Daoy (cell line): ENCODE results near the gene CTSV. TPM values are rescaled to one million over a fixed set of nuclear protein-coding genes. Genes with fewer than 3 reads are reported as not detected.
"Not testable (repeated sequence)": the region's sequence is repeated elsewhere in the genome, so short reads cannot be mapped to it uniquely, and the experiment has no call there.

Experiments used
- DNase-seq: peaks from one replicate; pipeline ENCODE4 v3.0.0-alpha.2; 2015; ENCODE audit warnings: low read depth
- total RNA-seq: library from RNA; depleted of rRNA; stranded (reverse); fragments of >200 nt; shearing (Covaris generic); gene quantifications from 2 replicates; pipeline ENCODE4 v1.2.3, GENCODE V29; 2014; rRNA removed

CTSV gene
- total RNA-seq, 1 experiment from 2014 or later = 13.6 TPM

DNA sequence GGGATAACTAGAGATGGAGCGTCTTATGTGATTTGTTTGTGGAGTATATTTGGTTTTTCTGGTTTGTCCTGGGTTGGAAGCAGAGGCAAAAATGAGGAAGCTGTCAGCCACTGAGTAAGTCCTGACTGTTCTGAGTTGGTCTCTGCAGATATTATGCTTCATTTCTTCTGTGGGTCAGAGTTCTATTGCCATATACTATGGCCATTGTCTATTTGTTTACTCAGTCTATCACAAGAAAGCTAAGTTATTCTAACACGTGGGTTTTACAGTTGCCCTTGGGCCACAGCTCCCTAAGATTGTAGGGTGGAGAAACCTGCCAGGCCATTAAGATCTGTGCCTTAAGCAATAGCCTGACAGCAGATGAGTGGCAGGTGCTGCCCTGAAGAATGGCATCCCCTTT, 3.0 kb upstream of the CTSV start:
- no peak for DNase-seq

- peak; percentile 76 for DNase-seq
Observed at GRCh38 chr9:97039514-97039860, 545 bp upstream of the CTSV start.

DNA sequence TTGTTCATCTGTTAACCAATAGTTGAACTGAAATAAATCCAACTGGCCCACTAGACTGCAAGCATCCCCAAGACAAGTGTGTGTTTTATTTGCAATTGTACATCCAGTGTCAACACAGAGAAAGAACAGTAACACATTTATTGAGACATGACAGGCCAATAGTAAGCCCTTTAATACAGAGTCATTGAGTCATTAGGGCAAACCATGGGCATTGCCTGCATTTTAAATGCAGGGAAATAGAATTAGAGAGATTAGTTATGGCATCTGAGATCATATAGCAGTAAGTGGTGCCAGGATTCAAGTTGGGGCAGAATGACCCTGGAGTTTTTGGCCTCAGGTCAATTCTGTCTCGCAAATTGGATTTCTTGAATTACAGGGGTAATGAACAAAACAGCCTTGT, 15.4 kb downstream of the CTSV start:
- not testable (repeated sequence) for DNase-seq

- peak; percentile 84 for DNase-seq
Observed at GRCh38 chr9:97013151-97014132, 25.5 kb downstream of the CTSV start.

DNA sequence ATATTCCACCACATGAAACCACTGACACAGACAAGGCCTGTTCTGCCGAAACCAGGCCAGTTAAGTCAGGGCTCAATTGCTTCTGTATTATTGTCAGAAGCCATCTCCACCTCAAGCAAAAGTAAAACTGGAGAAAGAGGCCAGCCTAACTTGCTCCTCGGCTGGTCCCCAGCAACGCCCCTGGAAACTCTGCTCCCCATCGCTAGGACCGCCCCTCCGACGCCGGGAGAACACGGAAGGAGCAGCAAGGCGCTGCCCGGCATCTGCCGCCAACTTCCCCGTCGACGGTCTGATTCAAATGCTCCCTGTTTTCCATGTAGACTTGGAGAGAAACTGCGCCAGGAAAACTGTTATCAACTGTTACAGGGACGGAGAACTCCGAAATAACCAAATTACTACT, 26.3 kb downstream of the CTSV start:
- DNase-seq = not testable (repeated sequence)

- DNase-seq = not testable (repeated sequence)
Observed at GRCh38 chr9:97002195-97002594, 36.7 kb downstream of the CTSV start.

DNA sequence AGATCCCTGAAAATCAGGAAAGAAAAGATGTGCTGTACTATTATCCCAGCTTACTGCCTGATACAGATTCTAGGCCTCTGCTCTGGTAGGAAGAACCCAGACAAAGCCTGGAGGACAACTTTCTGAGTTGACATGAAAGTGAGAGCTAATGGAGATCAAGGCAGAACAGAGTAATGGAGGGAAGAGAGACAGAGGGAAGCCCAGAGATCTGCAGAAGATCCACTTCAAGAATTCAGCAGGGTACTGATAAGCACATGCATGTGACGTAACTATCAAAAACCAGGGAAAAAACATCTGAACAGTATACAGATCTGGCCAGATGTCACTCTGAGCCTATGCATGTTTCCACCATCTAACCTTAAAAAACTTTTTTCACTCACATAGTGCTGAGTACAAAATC, 37.6 kb downstream of the CTSV start:
- DNase-seq = not testable (repeated sequence)

GRCh38 chr9:97000139-97000787, 38.7 kb downstream of the CTSV start:
- not testable (repeated sequence) for DNase-seq

DNA sequence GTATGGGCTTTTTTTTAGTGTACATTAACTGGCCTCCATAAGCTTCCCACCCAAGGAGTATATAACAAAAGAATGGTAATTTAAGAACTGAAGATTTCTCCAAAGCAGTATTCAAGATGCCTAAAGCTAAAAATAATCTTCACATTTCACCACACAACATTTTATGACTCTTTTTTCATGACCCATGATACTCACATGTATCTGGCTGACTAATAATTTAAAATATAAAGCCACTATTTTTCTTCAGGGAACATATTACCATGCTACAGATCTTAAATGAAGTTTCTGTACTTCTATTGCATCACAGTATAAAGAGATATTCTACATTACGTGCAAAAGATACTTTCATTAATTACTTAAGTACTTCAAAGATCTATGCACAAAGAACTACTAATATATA, 39.2 kb downstream of the CTSV start:
- not testable (repeated sequence) for DNase-seq

DNA sequence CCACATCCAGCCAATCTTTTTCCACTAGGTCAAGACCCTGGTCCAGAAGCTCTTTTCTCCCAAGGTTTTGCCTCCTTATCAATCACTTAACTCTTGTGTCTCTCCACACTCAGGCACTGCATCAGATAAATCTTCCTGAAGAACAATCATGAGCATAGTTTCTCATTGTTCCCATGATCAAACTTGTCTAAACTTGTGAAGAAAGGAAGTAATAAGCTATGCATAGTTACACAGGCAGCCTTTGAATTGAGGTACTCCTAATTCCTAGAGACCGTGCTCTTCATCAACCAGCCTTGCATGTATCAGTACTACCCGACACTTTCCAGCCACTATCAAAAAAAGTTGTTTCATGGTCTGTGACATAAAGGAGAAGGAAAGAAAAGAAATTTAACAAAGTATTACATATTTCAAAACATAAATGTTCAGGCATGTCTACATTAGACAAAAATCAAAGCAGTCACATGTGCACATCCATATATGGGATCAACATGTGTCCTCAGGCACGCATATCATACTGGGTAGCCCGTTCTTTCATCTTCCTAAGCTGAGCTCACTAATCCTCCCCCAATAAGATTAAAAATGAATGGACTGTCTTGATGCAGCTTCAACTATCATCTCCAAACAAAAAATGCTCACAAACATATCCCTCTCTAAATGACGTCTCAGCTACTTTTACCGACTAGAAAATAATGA, 41.8 kb downstream of the CTSV start:
- DNase-seq = not testable (repeated sequence)

- DNase-seq = not testable (repeated sequence)
Observed at GRCh38 chr9:96994531-96995016, 44.4 kb downstream of the CTSV start.

DNA sequence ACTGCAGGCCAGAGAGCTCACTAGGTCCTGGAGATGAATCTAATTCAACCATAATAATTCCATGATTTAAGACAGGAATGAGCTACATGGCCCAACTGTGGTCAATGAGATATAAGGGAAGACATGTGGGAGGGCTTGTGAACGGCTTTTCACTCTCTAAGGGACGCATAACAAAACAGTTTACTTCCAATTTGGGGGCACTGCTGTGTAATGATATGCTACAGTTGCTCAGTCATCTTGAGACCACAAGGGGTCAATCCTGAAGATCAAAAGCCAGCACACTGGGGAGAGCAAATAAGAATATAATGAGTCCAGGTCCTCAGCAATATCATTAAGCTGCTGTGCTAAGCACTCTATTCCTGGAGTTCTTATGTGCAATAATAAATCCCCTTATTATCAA, 46.6 kb downstream of the CTSV start:
- not testable (repeated sequence) for DNase-seq

DNA sequence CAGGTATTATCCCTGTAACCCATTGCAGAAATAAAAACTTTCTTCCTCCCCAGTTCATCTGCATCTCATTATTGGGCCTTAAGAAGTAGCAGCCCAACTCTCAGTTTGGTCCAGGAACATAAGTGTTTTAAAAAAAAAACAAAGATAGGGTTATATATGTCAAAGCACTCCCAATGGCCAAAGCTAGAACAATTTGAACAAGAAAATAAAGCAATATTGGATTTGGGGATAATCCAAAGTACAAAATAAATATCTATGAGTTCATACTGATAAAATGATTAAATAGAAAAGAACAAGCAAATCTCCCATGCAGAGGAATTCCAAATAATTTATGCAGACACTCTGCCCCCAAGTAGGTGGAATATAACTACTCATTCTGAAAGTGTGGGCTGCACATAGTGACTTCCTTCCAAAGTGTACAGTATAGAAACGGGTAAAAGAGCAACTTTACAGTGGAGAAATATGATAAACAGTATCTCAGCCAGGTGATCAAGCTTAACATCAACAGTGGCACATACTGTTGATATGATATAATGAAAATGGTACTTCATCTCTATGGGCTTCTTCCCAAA, 49.1 kb downstream of the CTSV start:
- not testable (repeated sequence) for DNase-seq

GRCh38 chr9:96984887-96985286, 54.1 kb downstream of the CTSV start:
- DNase-seq = not testable (repeated sequence)

DNA sequence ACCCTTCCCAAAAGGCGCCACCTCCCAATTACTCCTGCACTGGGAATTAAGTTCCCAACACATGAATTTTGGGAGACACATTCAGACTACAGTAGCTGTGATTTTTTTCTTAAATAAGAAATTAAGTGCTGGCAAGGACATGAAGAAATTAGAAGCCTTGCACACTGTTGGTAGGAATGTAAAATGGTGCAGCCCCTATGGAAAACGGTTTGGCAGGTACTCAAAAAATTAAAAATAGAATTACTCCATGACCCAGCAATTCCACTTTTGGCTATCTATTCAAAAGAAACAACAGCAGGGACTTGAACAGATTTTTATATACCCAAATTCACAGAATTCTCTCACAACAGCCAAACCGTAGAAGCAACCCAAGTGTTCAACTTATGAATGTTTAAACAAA, 54.8 kb downstream of the CTSV start:
- not testable (repeated sequence) for DNase-seq

DNA sequence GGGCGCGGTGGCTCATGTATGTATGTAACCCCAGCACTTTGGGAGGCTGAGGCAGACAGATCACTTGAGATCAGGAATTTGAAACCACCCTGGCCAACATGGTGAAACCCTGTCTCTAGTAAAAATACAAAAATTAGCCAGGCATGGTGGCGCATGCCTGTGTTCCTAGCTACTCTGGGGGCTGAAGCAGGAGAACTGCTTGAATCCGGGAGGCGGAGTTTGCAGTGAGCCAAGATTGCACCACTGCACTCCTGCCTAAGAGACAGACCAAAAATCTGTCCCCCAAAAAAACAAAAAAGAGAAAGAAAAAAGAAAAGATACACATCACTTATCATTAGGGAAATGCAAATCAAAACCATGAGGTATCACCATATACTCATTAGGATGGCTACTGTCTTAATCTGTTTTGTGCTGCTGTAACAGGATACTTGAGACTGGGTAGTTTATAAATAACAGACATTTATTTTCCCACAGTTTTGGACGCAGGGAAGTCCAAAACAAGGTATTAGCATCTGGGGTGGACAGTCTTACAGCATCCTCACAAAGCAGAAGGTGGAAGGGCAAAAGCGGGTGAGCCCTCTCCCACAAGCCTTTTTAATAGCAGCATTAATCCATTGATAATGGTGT, 55.3 kb downstream of the CTSV start:
- not testable (repeated sequence) for DNase-seq

Other genes with a start within 250 kb of the CTSV start
- 1.9 and 2.1 TPM in 2 replicates for gene ZNF782, start 184.6 kb downstream of the CTSV start, total RNA-seq
- under 0.01 TPM in 1 of 2 replicates, not detected in the other for gene NUTM2G, start 110.3 kb downstream of the CTSV start, total RNA-seq